Activated CD8-positive, alpha-beta T cell treated with anti-CD3 and anti-CD28 coated beads for 36 hours (primary cell): ENCODE measurements around the gene ABHD11. TPM values are rescaled to one million over a fixed set of nuclear protein-coding genes. Genes with fewer than 3 reads are reported as not detected.
A peak's percentile ranks its signal among the peaks of the same experiment; 100 is the strongest.

Experiments
- ATAC-seq: fragments of 200-7000 bp; cut with Tn5 transposase; one replicate; pipeline ENCODE4 v1.10.0; 2021; ENCODE audit warnings: mild to moderate bottlenecking, moderate library complexity
- CTCF ChIA-PET: fragments of 350-600 bp; sonication (Branson Sonifier 250); formaldehyde crosslinking; loops from one replicate; lab custom pipeline; 2021; ENCODE audit warnings: antibody characterized with exemption; lab: Charles Lee
- POLR2A ChIA-PET: fragments of 350-600 bp; sonication (Branson Sonifier 250); formaldehyde crosslinking; loops from one replicate; lab custom pipeline; 2021; ENCODE audit warnings: antibody characterized with exemption; lab: Charles Lee
- DNase-seq: peaks from one replicate; pipeline ENCODE4 v3.0.0-alpha.2; 2020
- H3K27ac Mint-ChIP-seq: one replicate; pipeline ENCODE4 v1.8.0; 2021; ENCODE audit warnings: mild to moderate bottlenecking, mixed read lengths
- H3K27me3 Mint-ChIP-seq: one replicate; pipeline ENCODE4 v1.8.0; 2021; ENCODE audit warnings: mixed read lengths
- H3K36me3 Mint-ChIP-seq: one replicate; pipeline ENCODE4 v1.8.0; 2021; ENCODE audit warnings: low read depth, mixed read lengths
- H3K4me1 Mint-ChIP-seq: one replicate; pipeline ENCODE4 v1.8.0; 2021; ENCODE audit warnings: low read depth, mixed read lengths
- H3K4me3 Mint-ChIP-seq: one replicate; pipeline ENCODE4 v1.8.0; 2021; ENCODE audit warnings: mild to moderate bottlenecking, moderate library complexity, mixed read lengths
- H3K9me3 Mint-ChIP-seq: one replicate; pipeline ENCODE4 v1.8.0; 2021; ENCODE audit warnings: mixed read lengths
- intact Hi-C: fragments of 100-400 bp; cut with micrococcal nuclease; formaldehyde crosslinking; loops from one replicate; pipeline ENCODE4 v1.10.0; 2022
- total RNA-seq, 2 experiments: library from RNA; stranded (reverse); gene quantifications; one replicate each; pipeline ENCODE4 v1.2.3, GENCODE V29; 2021
- TF ChIP-seq, protein P1 (sequence below): fragments of 200-600 bp; IDR thresholded peaks from one replicate; pipeline ENCODE4 v1.8.0; 2022; ENCODE audit warnings: antibody characterized with exemption, mild to moderate bottlenecking

Gene ABHD11
- total RNA-seq, 2 experiments from 2014 or later = 19.0 to 21.5 TPM

GRCh38 chr7:73705551-73705920 is 33.1 kb downstream of the ABHD11 start:
- Mint-ChIP-seq H3K9me3 (no peaks in the 10 kb centered on the region), H3K27me3 (no peaks in the 10 kb centered on the region), H3K36me3 (peaks cover 6% of the 10 kb centered on the region), H3K4me3 (no peak overlapping the region), H3K4me1 (peaks cover 16% of the 10 kb centered on the region), H3K27ac (no peak overlapping the region)
- DNase-seq = no peak
- CTCF ChIA-PET = interaction anchor here (1.1 to 1.9 kb wide), 4 partner anchors 20 to 99 kb away, joined by 3 to 5 read pairs (median 3); no protein-coding TSS in a partner anchor
- intact Hi-C loops = no loop called here
- ATAC-seq = no peak
- POLR2A ChIA-PET = interaction anchor here (1.0 to 1.2 kb wide), 2 partner anchors 10 to 30 kb away, joined by 5 read pairs; no protein-coding TSS in a partner anchor
- TF ChIP-seq, protein P1, sequence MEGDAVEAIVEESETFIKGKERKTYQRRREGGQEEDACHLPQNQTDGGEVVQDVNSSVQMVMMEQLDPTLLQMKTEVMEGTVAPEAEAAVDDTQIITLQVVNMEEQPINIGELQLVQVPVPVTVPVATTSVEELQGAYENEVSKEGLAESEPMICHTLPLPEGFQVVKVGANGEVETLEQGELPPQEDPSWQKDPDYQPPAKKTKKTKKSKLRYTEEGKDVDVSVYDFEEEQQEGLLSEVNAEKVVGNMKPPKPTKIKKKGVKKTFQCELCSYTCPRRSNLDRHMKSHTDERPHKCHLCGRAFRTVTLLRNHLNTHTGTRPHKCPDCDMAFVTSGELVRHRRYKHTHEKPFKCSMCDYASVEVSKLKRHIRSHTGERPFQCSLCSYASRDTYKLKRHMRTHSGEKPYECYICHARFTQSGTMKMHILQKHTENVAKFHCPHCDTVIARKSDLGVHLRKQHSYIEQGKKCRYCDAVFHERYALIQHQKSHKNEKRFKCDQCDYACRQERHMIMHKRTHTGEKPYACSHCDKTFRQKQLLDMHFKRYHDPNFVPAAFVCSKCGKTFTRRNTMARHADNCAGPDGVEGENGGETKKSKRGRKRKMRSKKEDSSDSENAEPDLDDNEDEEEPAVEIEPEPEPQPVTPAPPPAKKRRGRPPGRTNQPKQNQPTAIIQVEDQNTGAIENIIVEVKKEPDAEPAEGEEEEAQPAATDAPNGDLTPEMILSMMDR = no peak

DNA sequence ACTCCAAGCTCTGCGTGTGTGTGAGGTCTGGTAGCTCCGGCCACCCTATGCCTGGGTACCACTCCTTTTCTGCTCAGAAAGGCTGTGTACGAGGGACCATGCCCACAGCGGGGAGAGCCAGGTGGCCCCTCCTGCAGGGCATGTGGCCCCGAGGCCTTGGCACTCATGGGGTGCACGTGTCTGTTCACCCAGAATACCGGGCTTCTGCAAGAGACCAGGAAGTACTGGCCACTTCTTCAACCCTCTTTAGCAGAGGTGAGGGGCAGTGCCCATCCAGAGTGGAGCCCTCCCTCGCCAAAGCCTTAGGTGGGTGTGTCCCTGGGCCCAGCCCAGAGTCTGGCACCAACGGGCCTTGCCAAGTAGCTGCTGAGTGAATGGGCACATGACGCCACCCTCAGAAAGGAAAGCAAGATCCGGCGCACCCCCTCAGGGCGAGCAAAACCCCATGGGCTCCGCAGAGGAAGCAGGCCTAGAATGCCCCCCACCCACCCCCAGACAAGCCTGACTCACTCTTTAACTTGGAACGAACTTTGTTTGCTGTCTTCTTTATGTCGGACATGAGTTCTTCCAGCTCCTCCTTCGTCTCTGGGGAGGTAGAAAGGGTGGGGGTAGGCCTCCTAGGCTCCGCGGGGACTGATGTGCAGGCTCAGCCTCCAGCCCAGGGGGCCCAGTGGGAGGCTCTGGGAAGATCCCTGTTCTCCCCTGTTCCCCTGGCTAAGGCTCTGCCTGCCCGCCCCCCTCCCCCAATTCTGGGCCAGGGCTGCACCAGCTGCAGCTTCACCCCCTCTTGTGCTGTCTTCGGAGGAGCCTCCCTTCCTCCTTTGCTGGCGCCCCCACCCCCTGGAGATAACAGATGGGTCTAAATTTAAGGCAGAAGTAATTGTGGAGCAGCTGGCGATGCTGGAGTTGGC is 33.7 kb downstream of the ABHD11 start:
- TF ChIP-seq, protein P1 = no peak
- H3K27ac Mint-ChIP-seq = no peak overlapping the region

DNA sequence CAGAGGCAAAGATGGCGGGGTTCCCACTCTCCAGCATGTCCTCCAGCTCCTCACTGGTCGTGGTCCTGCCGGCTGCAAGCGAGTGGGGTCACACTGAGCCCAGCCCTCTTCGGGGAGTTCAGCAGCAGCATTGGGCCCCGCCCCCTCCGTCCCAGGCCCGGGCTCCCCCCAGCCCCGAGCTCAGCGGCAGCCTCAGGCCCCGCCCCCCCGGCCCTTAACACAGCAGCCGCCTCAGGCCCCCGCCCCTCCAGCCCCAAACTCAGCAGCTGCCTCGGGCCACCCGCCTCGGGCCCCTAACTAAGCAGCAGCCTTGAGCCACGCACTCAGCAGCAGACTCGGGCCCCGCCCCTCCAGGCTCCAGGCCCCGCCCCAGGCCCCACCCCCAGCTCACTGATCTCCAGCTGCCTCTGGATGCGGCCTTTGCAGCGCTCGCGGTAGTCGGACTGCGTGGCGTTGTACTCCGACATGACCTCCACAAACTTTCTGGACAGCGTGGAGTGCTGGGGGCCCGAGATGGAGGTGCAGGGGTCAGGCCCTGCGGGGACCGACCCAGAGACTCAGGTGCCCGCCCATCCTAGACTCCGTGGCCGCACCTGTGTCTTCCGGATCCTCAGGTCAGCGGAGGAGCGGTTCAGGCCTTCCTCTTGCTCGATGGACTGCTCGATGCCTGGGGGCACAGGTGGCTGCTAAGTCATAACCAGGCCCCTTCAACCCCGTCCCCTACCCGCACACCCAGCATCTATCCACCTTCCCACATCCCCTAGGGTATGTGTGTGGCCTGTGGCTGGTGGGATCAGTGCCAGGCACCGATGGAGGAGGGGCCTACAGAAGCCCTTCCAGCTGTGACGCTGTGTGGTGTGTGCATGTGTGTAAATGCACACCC is 34.6 kb downstream of the ABHD11 start:
- Mint-ChIP-seq H3K27me3 (no peaks in the 10 kb centered on the region), H3K4me1 (peaks cover 16% of the 10 kb centered on the region), H3K27ac (no peak overlapping the region), H3K4me3 (no peak overlapping the region), H3K36me3 (peaks cover 6% of the 10 kb centered on the region), H3K9me3 (no peaks in the 10 kb centered on the region)
- ChIA-PET POLR2A (no interaction called here), CTCF (interaction anchor here (0.6 to 1.9 kb wide), 2 partner anchors 97 kb away, joined by 3 to 5 read pairs; no protein-coding TSS in a partner anchor)
- DNase-seq (peak; percentile 59), ATAC-seq (peak; percentile 76)
- intact Hi-C loops = no loop called here
- TF ChIP-seq, protein P1 = no peak

More for the DNA sequence above, 33.7 kb downstream of the ABHD11 start:
- DNase-seq (no peak), ATAC-seq (no peak)
- peaks cover 6% of the 10 kb centered on the region for H3K36me3 Mint-ChIP-seq
- H3K4me1 Mint-ChIP-seq = peaks cover 16% of the 10 kb centered on the region
- intact Hi-C loops = no loop called here
- CTCF ChIA-PET = interaction anchor here (1.1 to 1.9 kb wide), 4 partner anchors 20 to 98 kb away, joined by 3 to 5 read pairs (median 3); no protein-coding TSS in a partner anchor
- no peak overlapping the region for H3K4me3 Mint-ChIP-seq
- no peaks in the 10 kb centered on the region for H3K9me3 Mint-ChIP-seq
- H3K27me3 Mint-ChIP-seq = no peaks in the 10 kb centered on the region
- POLR2A ChIA-PET = interaction anchor here (1.0 kb wide), 1 partner anchor 11 kb away, joined by 5 read pairs; no protein-coding TSS in a partner anchor

DNA sequence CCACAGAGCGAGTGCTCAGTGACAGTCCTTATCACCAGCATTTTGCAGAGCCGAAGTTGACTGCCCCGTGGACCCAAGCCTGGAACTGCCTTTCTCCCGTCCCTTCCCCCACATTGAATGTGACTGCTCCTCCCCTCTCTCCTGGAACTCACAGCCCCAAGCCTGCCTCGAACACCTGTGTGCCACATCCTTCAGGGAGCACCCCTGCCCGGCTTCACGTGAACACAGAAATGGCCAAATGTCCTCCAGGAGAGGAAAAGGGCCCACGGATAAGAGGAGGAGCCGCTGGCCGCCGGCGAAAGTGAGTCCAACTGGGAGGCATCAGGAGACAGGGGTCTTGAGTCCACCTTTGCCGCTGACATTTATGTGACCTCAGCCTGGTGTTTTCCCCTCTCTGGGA is 35.4 kb downstream of the ABHD11 start:
- CTCF ChIA-PET = interaction anchor here (0.9 to 1.5 kb wide), 2 partner anchors 11 to 31 kb away, joined by 3 to 4 read pairs; no protein-coding TSS in a partner anchor
- Mint-ChIP-seq H3K9me3 (no peaks in the 10 kb centered on the region), H3K27me3 (no peaks in the 10 kb centered on the region), H3K4me3 (no peak overlapping the region), H3K36me3 (peaks cover 11% of the 10 kb centered on the region), H3K27ac (no peak overlapping the region), H3K4me1 (peaks cover 16% of the 10 kb centered on the region)
- ATAC-seq (no peak), DNase-seq (no peak)
- TF ChIP-seq, protein P1 = no peak
- intact Hi-C loops = no loop called here
- POLR2A ChIA-PET = no interaction called here
